ENCODE results near the gene TBCB.

Gene TBCB

GRCh38 chr19:36084231-36085009, 30.8 kb upstream of the TBCB start:
- Histone ChIP-seq H3K36me3 (ENCODE audit: control insufficient read depth, insufficient read depth, low read length) (peaks cover 49% of the 10 kb centered on the region), H3K27me3 (ENCODE audit: control insufficient read depth, insufficient read depth, low read length) (no peaks in the 10 kb centered on the region), H3K4me3 (ENCODE audit: low read length) (no peak overlapping the region), H3K27ac (ENCODE audit: low read length) (no peak overlapping the region), H3K4me1 (ENCODE audit: control insufficient read depth, insufficient read depth, low read length) (no peaks in the 10 kb centered on the region), H3K9me3 (ENCODE audit: control insufficient read depth, insufficient read depth, low read length) (no peaks in the 10 kb centered on the region)
- DNase-seq (ENCODE audit: low read depth, low spot score), result no peak
- WGBS (ENCODE audit: insufficient coverage, insufficient read length), result no CpG with 5 or more reads among the region's 12 CpGs

- DNase-seq (ENCODE audit: low read depth, low spot score), result no peak
- peaks cover 62% of the 10 kb centered on the region for H3K36me3 ChIP-seq (ENCODE audit: control insufficient read depth, insufficient read depth, low read length)
- H3K9me3 ChIP-seq (ENCODE audit: control insufficient read depth, insufficient read depth, low read length), result no peaks in the 10 kb centered on the region
- H3K4me3 ChIP-seq (ENCODE audit: low read length), result no peak overlapping the region
- H3K27me3 ChIP-seq (ENCODE audit: control insufficient read depth, insufficient read depth, low read length), result no peaks in the 10 kb centered on the region
- H3K4me1 ChIP-seq (ENCODE audit: control insufficient read depth, insufficient read depth, low read length), result no peaks in the 10 kb centered on the region
- WGBS (ENCODE audit: insufficient coverage, insufficient read length), result no CpG with 5 or more reads among the region's 9 CpGs
- H3K27ac ChIP-seq (ENCODE audit: low read length), result no peak overlapping the region
Observed at GRCh38 chr19:36086326-36086725, 28.9 kb upstream of the TBCB start.

- no peaks in the 10 kb centered on the region for H3K9me3 ChIP-seq (ENCODE audit: control insufficient read depth, insufficient read depth, low read length)
- no peaks in the 10 kb centered on the region for H3K27me3 ChIP-seq (ENCODE audit: control insufficient read depth, insufficient read depth, low read length)
- no peaks in the 10 kb centered on the region for H3K4me1 ChIP-seq (ENCODE audit: control insufficient read depth, insufficient read depth, low read length)
- peaks cover 39% of the 10 kb centered on the region for H3K36me3 ChIP-seq (ENCODE audit: control insufficient read depth, insufficient read depth, low read length)
- H3K27ac ChIP-seq (ENCODE audit: low read length), result no peak overlapping the region
- DNase-seq (ENCODE audit: low read depth, low spot score), result no peak
- no peak overlapping the region for H3K4me3 ChIP-seq (ENCODE audit: low read length)
- no CpG with 5 or more reads among the region's 5 CpGs for WGBS (ENCODE audit: insufficient coverage, insufficient read length)
Observed at GRCh38 chr19:36089847-36090246, 25.4 kb upstream of the TBCB start.

GRCh38 chr19:36090910-36091695, 24.2 kb upstream of the TBCB start:
- no peak for DNase-seq (ENCODE audit: low read depth, low spot score)
- no peak overlapping the region for H3K4me3 ChIP-seq (ENCODE audit: low read length)
- H3K27ac ChIP-seq (ENCODE audit: low read length), result no peak overlapping the region
- peaks cover 39% of the 10 kb centered on the region for H3K36me3 ChIP-seq (ENCODE audit: control insufficient read depth, insufficient read depth, low read length)
- H3K9me3 ChIP-seq (ENCODE audit: control insufficient read depth, insufficient read depth, low read length), result no peaks in the 10 kb centered on the region
- no peaks in the 10 kb centered on the region for H3K4me1 ChIP-seq (ENCODE audit: control insufficient read depth, insufficient read depth, low read length)
- WGBS (ENCODE audit: insufficient coverage, insufficient read length), result no CpG with 5 or more reads among the region's 13 CpGs
- no peaks in the 10 kb centered on the region for H3K27me3 ChIP-seq (ENCODE audit: control insufficient read depth, insufficient read depth, low read length)

GRCh38 chr19:36092566-36092965, 22.7 kb upstream of the TBCB start:
- Histone ChIP-seq H3K27me3 (ENCODE audit: control insufficient read depth, insufficient read depth, low read length) (no peaks in the 10 kb centered on the region), H3K36me3 (ENCODE audit: control insufficient read depth, insufficient read depth, low read length) (peaks cover 38% of the 10 kb centered on the region), H3K4me3 (ENCODE audit: low read length) (no peak overlapping the region), H3K9me3 (ENCODE audit: control insufficient read depth, insufficient read depth, low read length) (no peaks in the 10 kb centered on the region), H3K27ac (ENCODE audit: low read length) (no peak overlapping the region), H3K4me1 (ENCODE audit: control insufficient read depth, insufficient read depth, low read length) (no peaks in the 10 kb centered on the region)
- DNase-seq (ENCODE audit: low read depth, low spot score), result no peak
- WGBS (ENCODE audit: insufficient coverage, insufficient read length), result no CpG with 5 or more reads among the region's 7 CpGs

GRCh38 chr19:36093146-36093662, 22.1 kb upstream of the TBCB start:
- no peaks in the 10 kb centered on the region for H3K27me3 ChIP-seq (ENCODE audit: control insufficient read depth, insufficient read depth, low read length)
- no peak overlapping the region for H3K4me3 ChIP-seq (ENCODE audit: low read length)
- peaks cover 35% of the 10 kb centered on the region for H3K36me3 ChIP-seq (ENCODE audit: control insufficient read depth, insufficient read depth, low read length)
- no peak for DNase-seq (ENCODE audit: low read depth, low spot score)
- no peaks in the 10 kb centered on the region for H3K9me3 ChIP-seq (ENCODE audit: control insufficient read depth, insufficient read depth, low read length)
- WGBS (ENCODE audit: insufficient coverage, insufficient read length), result no CpG with 5 or more reads among the region's 5 CpGs
- H3K27ac ChIP-seq (ENCODE audit: low read length), result no peak overlapping the region
- H3K4me1 ChIP-seq (ENCODE audit: control insufficient read depth, insufficient read depth, low read length), result no peaks in the 10 kb centered on the region

GRCh38 chr19:36093687-36094086, 21.6 kb upstream of the TBCB start:
- Histone ChIP-seq H3K36me3 (ENCODE audit: control insufficient read depth, insufficient read depth, low read length) (peaks cover 32% of the 10 kb centered on the region), H3K27me3 (ENCODE audit: control insufficient read depth, insufficient read depth, low read length) (no peaks in the 10 kb centered on the region), H3K9me3 (ENCODE audit: control insufficient read depth, insufficient read depth, low read length) (no peaks in the 10 kb centered on the region), H3K4me1 (ENCODE audit: control insufficient read depth, insufficient read depth, low read length) (no peaks in the 10 kb centered on the region), H3K4me3 (ENCODE audit: low read length) (no peak overlapping the region), H3K27ac (ENCODE audit: low read length) (no peak overlapping the region)
- no CpG with 5 or more reads among the region's 6 CpGs for WGBS (ENCODE audit: insufficient coverage, insufficient read length)
- no peak for DNase-seq (ENCODE audit: low read depth, low spot score)

- no CpG with 5 or more reads among the region's 6 CpGs for WGBS (ENCODE audit: insufficient coverage, insufficient read length)
- Histone ChIP-seq H3K4me3 (ENCODE audit: low read length) (no peak overlapping the region), H3K27me3 (ENCODE audit: control insufficient read depth, insufficient read depth, low read length) (no peaks in the 10 kb centered on the region), H3K4me1 (ENCODE audit: control insufficient read depth, insufficient read depth, low read length) (no peaks in the 10 kb centered on the region; the same call in 1 of the 2 replicates), H3K27ac (ENCODE audit: low read length) (no peak overlapping the region), H3K9me3 (ENCODE audit: control insufficient read depth, insufficient read depth, low read length) (no peaks in the 10 kb centered on the region), H3K36me3 (ENCODE audit: control insufficient read depth, insufficient read depth, low read length) (peaks cover 39% of the 10 kb centered on the region)
- no peak for DNase-seq (ENCODE audit: low read depth, low spot score)
Observed at GRCh38 chr19:36097036-36097435, 18.2 kb upstream of the TBCB start.

- H3K27me3 ChIP-seq (ENCODE audit: control insufficient read depth, insufficient read depth, low read length), result no peaks in the 10 kb centered on the region
- H3K36me3 ChIP-seq (ENCODE audit: control insufficient read depth, insufficient read depth, low read length), result peaks cover 52% of the 10 kb centered on the region
- WGBS (ENCODE audit: insufficient coverage, insufficient read length), result no CpG with 5 or more reads among the region's 19 CpGs
- no peak overlapping the region for H3K27ac ChIP-seq (ENCODE audit: low read length)
- no peaks in the 10 kb centered on the region; the same call in 1 of the 2 replicates for H3K4me1 ChIP-seq (ENCODE audit: control insufficient read depth, insufficient read depth, low read length)
- no peaks in the 10 kb centered on the region for H3K9me3 ChIP-seq (ENCODE audit: control insufficient read depth, insufficient read depth, low read length)
- H3K4me3 ChIP-seq (ENCODE audit: low read length), result no peak overlapping the region
- no peak for DNase-seq (ENCODE audit: low read depth, low spot score)
Observed at GRCh38 chr19:36099166-36099785, 16.0 kb upstream of the TBCB start.

GRCh38 chr19:36100476-36100875, 14.8 kb upstream of the TBCB start:
- Histone ChIP-seq H3K27ac (ENCODE audit: low read length) (no peak overlapping the region), H3K27me3 (ENCODE audit: control insufficient read depth, insufficient read depth, low read length) (no peaks in the 10 kb centered on the region), H3K9me3 (ENCODE audit: control insufficient read depth, insufficient read depth, low read length) (no peaks in the 10 kb centered on the region), H3K4me1 (ENCODE audit: control insufficient read depth, insufficient read depth, low read length) (no peaks in the 10 kb centered on the region; the same call in 1 of the 2 replicates), H3K4me3 (ENCODE audit: low read length) (no peak overlapping the region), H3K36me3 (ENCODE audit: control insufficient read depth, insufficient read depth, low read length) (peaks cover 64% of the 10 kb centered on the region)
- DNase-seq (ENCODE audit: low read depth, low spot score), result no peak
- no CpG with 5 or more reads among the region's 5 CpGs for WGBS (ENCODE audit: insufficient coverage, insufficient read length)
